Neural progenitor cell (in vitro differentiated cells): ENCODE data around the gene NSUN3.

Experiments used
- EZH2phosphoT487 ChIP-seq: fragments of 200-600 bp; sonication (generic); IDR thresholded peaks from 2 replicates; pipeline ENCODE4 v1.6.1; 2017; ENCODE audit warnings: antibody characterized with exemption
- TF ChIP-seq, protein P1 (sequence below): fragments of 200-600 bp; sonication (generic); IDR thresholded peaks from 2 replicates; pipeline ENCODE4 v1.5.1; 2017; ENCODE audit warnings: antibody characterized with exemption, mild to moderate bottlenecking

- TF ChIP-seq, protein P1, sequence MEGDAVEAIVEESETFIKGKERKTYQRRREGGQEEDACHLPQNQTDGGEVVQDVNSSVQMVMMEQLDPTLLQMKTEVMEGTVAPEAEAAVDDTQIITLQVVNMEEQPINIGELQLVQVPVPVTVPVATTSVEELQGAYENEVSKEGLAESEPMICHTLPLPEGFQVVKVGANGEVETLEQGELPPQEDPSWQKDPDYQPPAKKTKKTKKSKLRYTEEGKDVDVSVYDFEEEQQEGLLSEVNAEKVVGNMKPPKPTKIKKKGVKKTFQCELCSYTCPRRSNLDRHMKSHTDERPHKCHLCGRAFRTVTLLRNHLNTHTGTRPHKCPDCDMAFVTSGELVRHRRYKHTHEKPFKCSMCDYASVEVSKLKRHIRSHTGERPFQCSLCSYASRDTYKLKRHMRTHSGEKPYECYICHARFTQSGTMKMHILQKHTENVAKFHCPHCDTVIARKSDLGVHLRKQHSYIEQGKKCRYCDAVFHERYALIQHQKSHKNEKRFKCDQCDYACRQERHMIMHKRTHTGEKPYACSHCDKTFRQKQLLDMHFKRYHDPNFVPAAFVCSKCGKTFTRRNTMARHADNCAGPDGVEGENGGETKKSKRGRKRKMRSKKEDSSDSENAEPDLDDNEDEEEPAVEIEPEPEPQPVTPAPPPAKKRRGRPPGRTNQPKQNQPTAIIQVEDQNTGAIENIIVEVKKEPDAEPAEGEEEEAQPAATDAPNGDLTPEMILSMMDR, result no peak
- TF ChIP-seq EZH2phosphoT487, result no peak
Observed at GRCh38 chr3:94118390-94118789, 55.5 kb downstream of the NSUN3 start.
